GM12864 (cell line): Measurements from ENCODE around the gene TEDC1.

Experiments used
- DNase-seq: peaks from one replicate; pipeline ENCODE4 v3.0.0-alpha.2; 2011; ENCODE audit warnings: low read depth
- H3K4me3 ChIP-seq: 2 replicates; pipeline ENCODE4 v1.5.1; 2011; ENCODE audit warnings: mild to moderate bottlenecking, low read depth, low read length, control low read depth
- CTCF ChIP-seq: IDR thresholded peaks from 2 replicates; pipeline ENCODE4 v1.5.1; 2011; ENCODE audit warnings: low read depth, mild to moderate bottlenecking, moderate library complexity, low read length, control low read depth, inconsistent platforms; ENCODE audit errors: missing control alignments

TEDC1 gene

DNA sequence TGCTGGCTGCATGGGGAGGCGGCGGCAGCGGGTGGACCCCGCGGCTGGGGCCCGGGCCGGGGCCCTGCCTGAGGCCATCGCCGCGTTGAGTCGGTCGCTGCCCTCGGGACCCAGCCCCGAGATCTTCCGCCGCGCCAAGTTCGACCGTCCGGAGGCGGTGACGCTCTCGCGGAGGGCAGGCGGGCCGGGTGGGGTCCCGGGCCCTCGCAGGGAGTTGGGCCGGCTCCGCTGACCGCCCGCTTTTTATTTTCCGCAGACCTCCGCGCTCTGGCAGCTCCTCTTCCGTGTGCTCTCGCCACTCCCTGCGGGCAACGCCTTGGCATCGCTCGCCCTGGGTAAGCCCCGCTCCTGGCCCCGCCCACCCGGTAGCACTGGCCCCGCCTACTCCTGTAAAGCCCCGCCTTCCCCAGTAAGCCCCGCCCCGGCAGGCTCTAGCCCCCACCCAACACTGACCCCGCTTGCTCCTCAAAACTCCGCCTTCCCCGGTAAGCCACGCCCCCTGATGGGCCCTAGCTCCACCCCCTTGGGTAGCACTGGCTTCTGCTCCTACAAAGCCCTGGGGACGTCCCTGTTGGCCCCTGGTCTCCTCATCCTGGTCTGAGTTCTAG is 424 bp downstream of the TEDC1 start:
- peak; percentile 54 for DNase-seq
- no peak for TF ChIP-seq CTCF
- H3K4me3 ChIP-seq: peak overlapping the region; percentile 81

GRCh38 chr14:105492031-105492970 is 1.3 kb downstream of the TEDC1 start:
- H3K4me3 ChIP-seq: peak overlapping the region; percentile 81
- TF ChIP-seq CTCF: no peak
- no peak for DNase-seq

DNA sequence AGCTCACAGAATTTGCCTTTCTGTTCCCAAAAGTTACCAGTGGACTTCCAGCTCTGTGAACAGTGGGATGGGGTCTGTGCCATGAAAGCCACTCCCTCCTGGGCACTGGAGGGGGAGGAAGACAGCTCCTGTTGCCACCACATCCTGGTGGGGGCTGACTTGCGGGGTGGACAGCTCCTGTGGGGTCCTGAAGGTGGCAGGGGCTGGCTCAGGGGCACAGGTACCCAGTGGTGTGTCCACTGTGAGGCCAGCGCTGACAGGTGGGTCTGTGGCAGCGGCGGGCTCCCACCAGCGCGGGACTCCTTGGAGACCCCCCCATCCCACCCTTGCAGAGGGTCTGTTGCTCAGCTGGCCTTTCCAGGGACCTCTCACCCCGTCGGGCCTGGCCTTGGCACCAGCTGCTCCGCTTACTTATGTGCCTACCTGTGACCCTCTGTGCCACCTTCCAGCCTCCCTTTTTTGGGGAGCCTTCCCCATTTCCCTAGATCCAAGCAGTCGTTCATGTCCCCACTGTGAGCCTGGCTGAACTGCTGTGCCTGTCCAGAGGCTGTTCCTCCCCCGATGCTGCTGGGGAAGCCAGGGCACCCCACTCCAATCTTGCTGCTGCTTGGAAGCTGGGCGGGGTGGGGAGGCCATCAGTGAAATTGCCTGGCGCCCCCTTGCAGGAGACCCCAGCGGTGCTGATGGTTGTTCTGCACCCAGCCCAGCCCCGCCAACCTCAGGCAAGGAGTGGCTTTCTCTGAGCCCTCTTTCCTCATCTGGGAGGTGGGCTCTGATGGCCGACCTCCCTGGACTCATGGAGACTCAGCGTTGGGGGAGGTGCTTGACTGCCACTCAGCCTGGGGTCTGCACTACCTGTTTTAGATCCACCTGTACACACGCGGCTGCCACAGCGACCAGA is 2.2 kb downstream of the TEDC1 start:
- no peak overlapping the region for H3K4me3 ChIP-seq
- no peak for DNase-seq
- TF ChIP-seq CTCF: no peak

GRCh38 chr14:105493921-105494605 is 3.0 kb downstream of the TEDC1 start:
- no peak overlapping the region for H3K4me3 ChIP-seq
- TF ChIP-seq CTCF: no peak
- DNase-seq: no peak

DNA sequence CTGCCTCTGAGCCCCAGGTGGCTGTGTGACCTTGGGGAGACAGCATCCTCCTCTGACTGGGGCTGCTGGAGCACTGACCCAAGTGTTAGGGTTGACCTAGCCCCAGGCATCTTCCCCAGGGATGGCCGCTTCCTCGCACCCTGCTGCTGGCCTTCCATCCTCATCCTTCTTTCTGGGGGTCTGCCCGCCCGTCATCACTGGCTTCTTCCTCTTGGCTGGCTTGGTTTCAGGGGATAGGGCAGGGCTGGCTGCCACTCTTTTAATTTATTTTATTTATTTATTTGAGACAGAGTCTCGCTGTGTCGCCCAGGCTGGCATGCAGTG is 3.5 kb downstream of the TEDC1 start:
- TF ChIP-seq CTCF: no peak
- H3K4me3 ChIP-seq: no peak overlapping the region
- DNase-seq: no peak
